H1 (cell line): ENCODE results near the gene TMEM50A. TPM values are rescaled to one million over a fixed set of nuclear protein-coding genes. Genes with fewer than 3 reads are reported as not detected.
"Not testable (repeated sequence)": the region's sequence is repeated elsewhere in the genome, so short reads cannot be mapped to it uniquely, and the experiment has no call there.

Experiments
- CTCF ChIA-PET: fragments of 300-600 bp; sonication (Branson Sonifier 250); formaldehyde crosslinking; loops from one replicate; lab custom pipeline; 2021; ENCODE audit not compliant: partially characterized antibody; lab: Charles Lee
- POLR2A ChIA-PET: fragments of 300-600 bp; sonication (Branson Sonifier 250); formaldehyde crosslinking; loops from one replicate; lab custom pipeline; 2021; ENCODE audit warnings: inconsistent platforms; ENCODE audit not compliant: partially characterized antibody; lab: Charles Lee
- DNase-seq, 2 experiments: peaks; one replicate each; pipeline versions ENCODE4 v3.0.0 to v3.0.0-alpha.2; 2010 to 2022; ENCODE audit warnings: low spot score in 2 of 2, low read depth in 1 of 2, mixed read lengths in 1 of 2
- FAIRE-seq: peaks from 2 replicates; lab custom pipeline; 2011; peaks lifted over from hg19 to GRCh38; lab: Jason Lieb, UNC
- H2AFZ ChIP-seq: 2 replicates; pipeline ENCODE4 v1.8.1; 2012; ENCODE audit warnings: low read length, inconsistent platforms
- H2AK5ac ChIP-seq: 2 replicates; pipeline ENCODE4 v1.6.1; 2013; ENCODE audit warnings: low read depth, low read length
- H2BK120ac ChIP-seq: replicated peaks from 2 replicates; pipeline ENCODE3; 2013; ENCODE audit warnings: low read depth, low read length, inconsistent platforms
- H2BK12ac ChIP-seq: 2 replicates; pipeline ENCODE4 v1.6.1; 2013; ENCODE audit warnings: low read depth, low read length
- H2BK15ac ChIP-seq: 2 replicates; pipeline ENCODE4 v1.6.1; 2013; ENCODE audit warnings: low read length
- H2BK20ac ChIP-seq: 2 replicates; pipeline ENCODE4 v1.6.1; 2013; ENCODE audit warnings: low read length
- H2BK5ac ChIP-seq: 2 replicates; pipeline ENCODE4 v1.6.1; 2013; ENCODE audit warnings: low read depth, low read length
- H3K14ac ChIP-seq: 2 replicates; pipeline ENCODE4 v1.6.1; 2013; ENCODE audit warnings: inconsistent platforms; ENCODE audit not compliant: insufficient read length
- H3K18ac ChIP-seq: 2 replicates; pipeline ENCODE4 v1.6.1; 2013; ENCODE audit warnings: low read length; ENCODE audit errors: extremely low read depth
- H3K23ac ChIP-seq: 2 replicates; pipeline ENCODE4 v1.6.1; 2013; ENCODE audit warnings: inconsistent platforms; ENCODE audit not compliant: insufficient read length
- H3K23me2 ChIP-seq: 2 replicates; pipeline ENCODE4 v1.6.1; 2013; ENCODE audit warnings: low read depth, low read length
- H3K27ac ChIP-seq: 2 replicates; pipeline ENCODE4 v1.6.1; 2011; ENCODE audit warnings: low read depth, low read length, inconsistent platforms
- H3K27me3 ChIP-seq, 4 experiments: replicated peaks in 1 of 4; 1 replicate in 1 of 4; 2 replicates in 3 of 4; pipeline versions ENCODE4 v1.6.1 to v1.8.1; 2011 to 2013; ENCODE audit warnings: low read length in 3 of 4, mild to moderate bottlenecking in 3 of 4, inconsistent platforms in 2 of 4, mixed read lengths in 2 of 4, moderate library complexity in 1 of 4; ENCODE audit not compliant: control insufficient read depth in 3 of 4, insufficient read depth in 3 of 4; ENCODE audit errors: extremely low read depth in 1 of 4
- H3K36me3 ChIP-seq, 4 experiments: 2 replicates each; pipeline versions ENCODE4 v1.6.1 to v1.8.1; 2011 to 2013; ENCODE audit warnings: mild to moderate bottlenecking in 4 of 4, low read length in 3 of 4, moderate library complexity in 2 of 4, control low read depth in 1 of 4, inconsistent platforms in 1 of 4; ENCODE audit not compliant: insufficient read depth in 4 of 4, control insufficient read depth in 2 of 4
- H3K4ac ChIP-seq: replicated peaks from 2 replicates; pipeline ENCODE3; 2013; ENCODE audit warnings: low read length, low read depth, mixed read lengths, inconsistent platforms; ENCODE audit not compliant: insufficient read length
- H3K4me1 ChIP-seq, 4 experiments: replicated peaks in 1 of 4; 1 replicate in 1 of 4; 2 replicates in 3 of 4; pipeline versions ENCODE4 v1.6.1 to v1.8.1; 2011 to 2013; ENCODE audit warnings: low read length in 3 of 4, inconsistent platforms in 2 of 4, mixed read lengths in 1 of 4; ENCODE audit not compliant: insufficient read depth in 4 of 4, control insufficient read depth in 3 of 4
- H3K4me2 ChIP-seq, 2 experiments: 2 replicates each; pipeline versions ENCODE4 v1.6.1 to v1.8.1; 2011 to 2013; ENCODE audit warnings: low read depth in 2 of 2, low read length in 2 of 2, control low read depth in 1 of 2, inconsistent platforms in 1 of 2, mild to moderate bottlenecking in 1 of 2; ENCODE audit not compliant: insufficient read depth in 1 of 2
- H3K4me3 ChIP-seq, 4 experiments: fragments of 200-600, 300-600 bp in 1 of 4; sonication (generic), shearing (Covaris generic), sonication (Bioruptor Twin) in 1 of 4; 2 replicates each; pipeline versions ENCODE4 v1.5.1 to v1.8.1; 2011 to 2016; ENCODE audit warnings: low read length in 4 of 4, low read depth in 3 of 4, control low read depth in 2 of 4, inconsistent platforms in 2 of 4, mild to moderate bottlenecking in 2 of 4, mixed read lengths in 1 of 4, moderate library complexity in 1 of 4; ENCODE audit not compliant: insufficient read depth in 2 of 4; ENCODE audit errors: extremely low read depth in 1 of 4
- H3K56ac ChIP-seq: replicated peaks from 2 replicates; pipeline ENCODE3; 2013; ENCODE audit warnings: low read depth, mild to moderate bottlenecking, mixed read lengths, low read length, inconsistent platforms; ENCODE audit not compliant: insufficient read length
- H3K79me1 ChIP-seq: 2 replicates; pipeline ENCODE4 v1.6.1; 2013; ENCODE audit warnings: low read depth, low read length, control low read depth
- H3K79me2 ChIP-seq, 2 experiments: 2 replicates each; pipeline versions ENCODE4 v1.6.1 to v1.8.1; 2012 to 2013; ENCODE audit warnings: low read length in 2 of 2, mild to moderate bottlenecking in 2 of 2, inconsistent platforms in 1 of 2; ENCODE audit not compliant: insufficient read depth in 2 of 2, control insufficient read depth in 1 of 2
- H3K9ac ChIP-seq, 4 experiments: replicated peaks in 1 of 4; 1 replicate in 1 of 4; 2 replicates in 3 of 4; pipeline versions ENCODE4 v1.6.1 to v1.8.1; 2011 to 2013; ENCODE audit warnings: low read depth in 3 of 4, low read length in 3 of 4, control low read depth in 2 of 4, mild to moderate bottlenecking in 2 of 4, moderate library complexity in 2 of 4, inconsistent platforms in 1 of 4; ENCODE audit errors: extremely low read depth in 1 of 4
- H3K9me3 ChIP-seq, 2 experiments: 2 replicates each; pipeline versions ENCODE4 v1.6.1 to v1.8.1; 2012 to 2013; ENCODE audit warnings: mild to moderate bottlenecking in 2 of 2, moderate library complexity in 2 of 2, control low read depth in 1 of 2, inconsistent platforms in 1 of 2, low read depth in 1 of 2, low read length in 1 of 2, mixed read lengths in 1 of 2; ENCODE audit not compliant: insufficient read depth in 2 of 2
- H4K20me1 ChIP-seq, 2 experiments: replicated peaks in 1 of 2; 2 replicates each; pipeline versions ENCODE3 to v1.8.1; 2011 to 2013; ENCODE audit warnings: inconsistent platforms in 2 of 2, low read length in 2 of 2, mild to moderate bottlenecking in 1 of 2; ENCODE audit not compliant: insufficient read depth in 2 of 2, control insufficient read depth in 1 of 2
- H4K5ac ChIP-seq: 2 replicates; pipeline ENCODE4 v1.6.1; 2013; ENCODE audit warnings: low read length, low read depth, mixed read lengths, inconsistent platforms; ENCODE audit not compliant: insufficient read length
- H4K8ac ChIP-seq: 2 replicates; pipeline ENCODE4 v1.8.0; 2013; ENCODE audit warnings: mild to moderate bottlenecking, moderate library complexity, low read length, inconsistent platforms; ENCODE audit not compliant: insufficient read depth; ENCODE audit errors: extremely low read depth
- H4K91ac ChIP-seq: replicated peaks from 2 replicates; pipeline ENCODE3; 2013; ENCODE audit warnings: low read length, mixed read lengths, inconsistent platforms; ENCODE audit not compliant: insufficient read length
- WGBS, 2 experiments: shearing (Covaris generic) in 1 of 2; methylation state at CpG; one replicate each; pipeline versions ENCODE4 v1.1.6 to v1.1.7; 2013 to 2015; ENCODE audit warnings: low lambda C conversion rate in 2 of 2, mixed read lengths in 2 of 2, inconsistent platforms in 1 of 2, low coverage in 1 of 2, missing lambda C conversion rate in 1 of 2; ENCODE audit not compliant: insufficient replicate concordance in 2 of 2, insufficient coverage in 1 of 2, insufficient read length in 1 of 2; ENCODE audit errors: extremely low coverage in 1 of 2, missing lambda C conversion rate in 1 of 2; 5-methylcytosine and 5-hydroxymethylcytosine counted together
- polyA plus RNA-seq, 7 experiments: library from polyadenylated mRNA; depleted of rRNA in 3 of 7; stranded (reverse) in 5 of 7; unstranded in 2 of 7; fragments of >200 nt in 5 of 7; fragments of 200-250 nt in 2 of 7; gene quantifications; 1 replicate in 5 of 7; 2 replicates in 1 of 7; 4 replicates in 1 of 7; pipeline versions ENCODE4 v1.2.1 to v1.2.3, GENCODE V29; 2011 to 2013; ENCODE audit warnings: missing spikeins in 2 of 7, mixed read lengths in 2 of 7
- total RNA-seq: library from RNA; stranded (reverse); fragmentation: NEBNext Ultra II Directional; extraction: Animal tissue kit (Norgen Biotek cat#: 25700); gene quantifications from 2 replicates; pipeline ENCODE4 v1.2.1, GENCODE V29; 2021

TMEM50A gene
- total and polyA plus RNA-seq, 2 of the 8 experiments (the other 6 are each of a cell fraction or from before 2014, with no cell fraction given), result 98.6 to 111 TPM

DNA sequence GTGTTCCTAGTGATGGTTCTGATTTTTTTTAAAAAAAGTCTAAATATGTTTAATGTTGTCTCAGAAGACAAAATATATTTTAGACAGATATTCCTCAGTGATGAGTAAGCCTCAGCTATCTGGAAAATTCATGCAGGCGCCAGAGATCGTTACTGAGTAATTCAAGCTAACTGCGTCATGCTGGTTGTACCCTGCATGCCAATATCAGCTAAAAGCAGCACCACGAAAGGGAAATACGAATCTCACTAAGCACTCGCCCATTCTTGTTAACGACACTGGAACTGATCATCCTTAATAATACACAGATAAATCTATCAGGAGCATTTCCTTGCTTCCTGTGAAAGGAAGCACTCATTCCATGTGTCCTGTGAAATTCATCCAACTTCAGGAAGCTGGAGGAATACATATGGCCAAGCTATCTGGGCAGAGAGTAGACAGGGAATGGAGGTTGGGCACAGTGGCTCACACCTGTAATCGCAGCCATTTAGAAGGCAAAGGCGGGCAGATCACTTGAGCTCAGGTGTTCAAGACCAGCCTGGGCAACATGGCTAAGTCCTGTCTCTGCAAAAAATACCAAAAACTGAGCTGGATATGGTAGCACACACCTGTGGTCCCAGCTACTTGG, 17.7 kb upstream of the TMEM50A start:
- H3K79me1 ChIP-seq, H3K4ac ChIP-seq, H3K4me1 ChIP-seq, FAIRE-seq, H4K5ac ChIP-seq, H2AFZ ChIP-seq, H4K8ac ChIP-seq, H4K20me1 ChIP-seq, CTCF ChIA-PET, H3K36me3 ChIP-seq, H2AK5ac ChIP-seq, H3K9me3 ChIP-seq, DNase-seq, H3K4me3 ChIP-seq, H2BK12ac ChIP-seq, H3K27me3 ChIP-seq, H3K4me2 ChIP-seq, H4K91ac ChIP-seq, H3K23me2 ChIP-seq, H3K23ac ChIP-seq, H2BK20ac ChIP-seq, H3K18ac ChIP-seq, H2BK120ac ChIP-seq, H2BK15ac ChIP-seq, H3K27ac ChIP-seq, H3K79me2 ChIP-seq, H3K14ac ChIP-seq, H3K9ac ChIP-seq, POLR2A ChIA-PET, H3K56ac ChIP-seq, H2BK5ac ChIP-seq: not testable (repeated sequence)
- WGBS, 2 experiments, result 90% methylated on average over 9 of the region's 9 CpGs; no CpG with 5 or more reads in 1 of the 2 experiments

DNA sequence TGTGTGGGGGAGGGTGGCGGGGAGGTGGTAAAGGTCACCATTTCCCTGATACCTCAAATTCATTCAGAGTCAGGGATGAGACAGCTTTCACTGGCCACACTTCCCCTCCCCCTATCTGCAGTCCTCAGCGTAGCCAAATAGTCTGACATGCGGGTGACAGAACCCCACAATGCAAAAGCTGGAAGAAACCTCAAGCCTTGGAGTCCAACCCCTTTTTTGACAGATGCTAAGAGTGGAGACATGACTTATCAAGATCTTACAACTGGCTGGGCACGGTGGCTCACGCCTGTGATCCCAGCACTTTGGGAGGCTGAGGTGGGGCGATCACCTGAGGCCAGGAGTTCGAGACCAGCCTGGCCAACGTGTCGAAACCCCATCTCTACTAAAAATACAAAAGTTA, 16.0 kb upstream of the TMEM50A start:
- H3K79me1 ChIP-seq, H3K4me3 ChIP-seq, H3K23ac ChIP-seq, H3K56ac ChIP-seq, H4K20me1 ChIP-seq, H3K9ac ChIP-seq, H2AK5ac ChIP-seq, H2BK120ac ChIP-seq, H2BK15ac ChIP-seq, H3K79me2 ChIP-seq, H3K9me3 ChIP-seq, H3K14ac ChIP-seq, H4K8ac ChIP-seq, H2BK5ac ChIP-seq, DNase-seq, H3K23me2 ChIP-seq, H2BK20ac ChIP-seq, H3K18ac ChIP-seq, H4K5ac ChIP-seq, H2BK12ac ChIP-seq, H3K36me3 ChIP-seq, H3K4ac ChIP-seq, FAIRE-seq, POLR2A ChIA-PET, H2AFZ ChIP-seq, H3K27me3 ChIP-seq, H3K27ac ChIP-seq, H4K91ac ChIP-seq, H3K4me2 ChIP-seq, H3K4me1 ChIP-seq: not testable (repeated sequence)
- 78% methylated on average over 8 of the region's 9 CpGs; no CpG with 5 or more reads in 1 of the 2 experiments for WGBS, 2 experiments
- CTCF ChIA-PET, result interaction anchor here (0.6 kb wide), 1 partner anchor 291 kb away, joined by 4 read pairs; no protein-coding TSS in a partner anchor
